SK-N-MC (cell line): ENCODE data around the gene ELOVL3.

Experiments used
- EZH2 ChIP-seq: fragments of 200-600 bp; sonication (generic); IDR thresholded peaks from one replicate; pipeline ENCODE4 v1.6.1; 2017; ENCODE audit warnings: antibody characterized with exemption
- FOXP2 ChIP-seq: optimal IDR thresholded peaks from 2 replicates; pipeline ENCODE3; 2011; ENCODE audit warnings: mild to moderate bottlenecking, moderate library complexity; ENCODE audit not compliant: insufficient read depth; ENCODE audit errors: extremely low read length, control extremely low read depth
- POLR2AphosphoS5 ChIP-seq: IDR thresholded peaks from 2 replicates; pipeline ENCODE4 v1.6.1; 2012; ENCODE audit warnings: mild to moderate bottlenecking, low read depth, low read length, borderline replicate concordance

- TF ChIP-seq EZH2 (no peak), POLR2AphosphoS5 (no peak), FOXP2 (no peak)
These were observed 19.8 kb downstream of the ELOVL3 start for GRCh38 chr10:102245932-102246251.
